CD4-positive, alpha-beta memory T cell (primary cell): Measurements from ENCODE around the gene RPS6KA5. TPM values are rescaled to one million over a fixed set of nuclear protein-coding genes. Genes with fewer than 3 reads are reported as not detected.

Source experiments
- CTCF ChIA-PET: fragments of 350-600 bp; sonication (Branson Sonifier 250); formaldehyde crosslinking; loops from one replicate; lab custom pipeline; 2021; ENCODE audit warnings: inconsistent platforms; ENCODE audit not compliant: partially characterized antibody; lab: Charles Lee
- POLR2A ChIA-PET: fragments of 350-600 bp; sonication (Branson Sonifier 250); formaldehyde crosslinking; loops from one replicate; lab custom pipeline; 2021; ENCODE audit not compliant: partially characterized antibody; lab: Charles Lee
- DNase-seq, 5 donors: peaks; one replicate each; pipeline versions ENCODE4 v3.0.0 to v3.0.0-alpha.2; 2020 to 2022; ENCODE audit warnings: mixed read lengths in 1 of 5
- H3K27ac ChIP-seq: one replicate; pipeline ENCODE4 v1.7.0; 2013; ENCODE audit warnings: low read depth, low read length
- H3K27me3 ChIP-seq: 2 replicates; pipeline ENCODE4 v1.7.0; 2013; ENCODE audit warnings: mild to moderate bottlenecking, low read length, moderate library complexity; ENCODE audit not compliant: insufficient read depth
- H3K36me3 ChIP-seq: 2 replicates; pipeline ENCODE4 v1.7.0; 2013; ENCODE audit warnings: mild to moderate bottlenecking, low read length, moderate library complexity; ENCODE audit not compliant: insufficient read depth
- H3K4me1 ChIP-seq: 2 replicates; pipeline ENCODE4 v1.7.0; 2013; ENCODE audit warnings: mild to moderate bottlenecking, low read length, moderate library complexity; ENCODE audit not compliant: insufficient read depth
- H3K4me3 ChIP-seq, 2 donors: one replicate each; pipeline ENCODE4 v1.7.0; 2013; ENCODE audit warnings: low read length in 2 of 2, mild to moderate bottlenecking in 1 of 2
- H3K9me3 ChIP-seq, 2 donors: one replicate each; pipeline ENCODE4 v1.7.0; 2013; ENCODE audit warnings: low read length in 2 of 2, control low read depth in 1 of 2; ENCODE audit not compliant: control insufficient read depth in 1 of 2
- H3K27ac Mint-ChIP-seq, 7 donors: one replicate each; pipeline ENCODE4 v1.8.0; 2020 to 2021; ENCODE audit warnings: mixed read lengths in 7 of 7, mild to moderate bottlenecking in 6 of 7, inconsistent platforms in 3 of 7, moderate library complexity in 3 of 7
- H3K27me3 Mint-ChIP-seq, 2 donors: one replicate each; pipeline ENCODE4 v1.8.0; 2020 to 2021; ENCODE audit warnings: mixed read lengths in 2 of 2
- H3K36me3 Mint-ChIP-seq, 2 donors: one replicate each; pipeline ENCODE4 v1.8.0; 2020 to 2021; ENCODE audit warnings: mixed read lengths in 2 of 2, inconsistent platforms in 1 of 2, mild to moderate bottlenecking in 1 of 2
- H3K4me1 Mint-ChIP-seq, 4 donors: one replicate each; pipeline ENCODE4 v1.8.0; 2020 to 2021; ENCODE audit warnings: mixed read lengths in 4 of 4, mild to moderate bottlenecking in 1 of 4
- H3K4me3 Mint-ChIP-seq, 8 donors: one replicate each; pipeline ENCODE4 v1.8.0; 2020 to 2021; ENCODE audit warnings: mixed read lengths in 8 of 8, mild to moderate bottlenecking in 7 of 8, moderate library complexity in 6 of 8, inconsistent platforms in 3 of 8
- H3K9me3 Mint-ChIP-seq, 8 donors: one replicate each; pipeline ENCODE4 v1.8.0; 2020 to 2021; ENCODE audit warnings: mixed read lengths in 8 of 8, mild to moderate bottlenecking in 5 of 8, inconsistent platforms in 3 of 8, moderate library complexity in 1 of 8
- intact Hi-C: fragments of 100-400 bp; cut with micrococcal nuclease; formaldehyde crosslinking; loops from one replicate; pipeline ENCODE4 v1.15.1; 2023
- polyA plus RNA-seq, 2 donors: library from polyadenylated mRNA; unstranded; fragments of 300-500 nt; fragmentation: Illumina TruSeq; gene quantifications; one replicate each; pipeline ENCODE4 v1.2.3, GENCODE V29; 2021
- total RNA-seq, 2 experiments: library from RNA; stranded (reverse); gene quantifications; one replicate each; pipeline ENCODE4 v1.2.3, GENCODE V29; 2021

Gene RPS6KA5
- total and polyA plus RNA-seq, 4 experiments from 2014 or later = 28.8 to 44.7 (median 36.3) TPM

DNA sequence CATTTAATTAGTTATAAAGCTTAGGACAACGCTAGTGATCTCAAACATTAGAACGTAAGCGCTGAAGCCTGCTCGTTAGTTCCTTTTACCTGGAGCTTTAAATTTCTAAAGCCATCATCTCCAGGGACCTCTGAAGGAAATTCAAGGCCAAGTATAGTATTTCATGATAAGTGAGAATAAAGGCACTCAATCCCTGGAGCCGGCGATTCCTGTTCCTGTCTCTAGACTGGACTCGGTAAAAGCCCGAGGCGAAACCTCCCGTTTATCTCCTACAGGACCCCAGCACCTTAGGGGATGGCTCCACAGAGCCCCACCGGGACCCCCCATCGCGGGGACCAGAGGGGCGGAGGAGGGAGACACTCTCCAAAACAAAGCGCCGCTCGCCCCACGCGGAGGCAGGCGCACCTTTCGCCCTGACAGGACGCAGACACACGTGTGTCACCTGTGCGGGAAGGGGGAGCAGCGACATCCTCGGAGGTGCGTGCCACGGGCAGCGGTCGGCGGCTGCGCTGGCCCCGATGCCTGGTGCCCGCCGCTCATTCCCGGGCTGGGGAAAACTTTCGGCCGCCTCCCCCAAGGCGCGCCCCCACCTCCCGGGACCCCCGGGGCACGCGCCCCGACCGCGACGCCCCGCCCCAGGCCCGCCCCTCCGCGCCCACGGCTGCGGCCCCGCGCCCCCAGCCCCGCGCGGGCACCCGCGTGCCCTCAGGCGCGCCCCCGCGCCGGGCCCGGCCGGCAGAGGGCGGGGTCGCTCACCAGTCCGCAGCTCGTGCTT, 678 bp downstream of the RPS6KA5 start:
- intact Hi-C loops = loop anchor here (1.0 to 5.0 kb wide), 11 partner anchors 19 to 662 kb away; partner anchors contain the start of genes CALM1 and DGLUCY
- no peaks in the 10 kb centered on the region for H3K9me3 ChIP-seq
- Mint-ChIP-seq H3K9me3 (no peaks in the 10 kb centered on the region), H3K27me3 (no peaks in the 10 kb centered on the region), H3K36me3 (peaks cover 0 to 4% of the 10 kb centered on the region in 2 donors), H3K4me1 (peaks cover 42 to 72% (median 57%) of the 10 kb centered on the region in 4 donors), H3K4me3 (peak overlapping the region; percentile 87 to 90 (median 88)), H3K27ac (peak overlapping the region; percentile 73 to 90 (median 80))
- no peaks in the 10 kb centered on the region for H3K36me3 ChIP-seq
- peak; percentile 59 to 79 (median 69) for DNase-seq
- peak overlapping the region; percentile 63 for H3K27ac ChIP-seq
- POLR2A ChIA-PET = interaction anchor here (0.7 to 5.6 kb wide), 31 partner anchors 9 to 256 kb away, joined by 3 to 70 read pairs (median 5); partner anchors contain the start of gene GPR68
- H3K27me3 ChIP-seq = no peaks in the 10 kb centered on the region
- CTCF ChIA-PET = interaction anchor here (0.6 to 6.7 kb wide), 22 partner anchors 8 to 356 kb away, joined by 3 to 74 read pairs (median 6); partner anchors contain the start of gene DGLUCY
- H3K4me1 ChIP-seq = peaks cover 60% of the 10 kb centered on the region
- H3K4me3 ChIP-seq = peak overlapping the region; percentile 17 to 78

DNA sequence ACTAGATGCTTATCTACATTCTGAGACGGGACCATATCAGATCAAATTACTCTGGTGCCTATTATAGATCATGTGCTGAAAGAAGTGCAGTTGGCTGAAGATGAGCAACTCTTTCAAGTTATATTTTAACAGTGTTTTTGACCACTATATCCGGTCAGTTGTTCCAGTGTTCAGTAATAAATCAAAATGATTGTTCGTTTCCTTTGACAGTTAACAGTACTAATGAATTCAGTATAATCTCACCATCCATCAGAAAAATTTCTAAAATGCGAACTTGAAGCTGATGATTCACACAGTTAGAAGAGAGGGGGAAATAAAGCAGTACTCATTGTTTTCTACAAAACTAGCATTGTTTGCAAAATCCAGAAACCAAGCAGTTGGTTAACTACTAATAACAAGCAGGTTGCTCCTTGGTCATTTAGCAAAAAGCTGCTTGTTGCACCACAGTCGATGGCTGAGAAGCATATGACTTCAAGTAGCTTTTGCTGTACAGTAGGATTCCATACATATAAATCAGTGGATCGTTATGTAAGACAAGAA, 2.3 kb downstream of the RPS6KA5 start:
- Mint-ChIP-seq H3K4me1 (peaks cover 38 to 66% (median 53%) of the 10 kb centered on the region in 4 donors), H3K27me3 (no peaks in the 10 kb centered on the region), H3K36me3 (peaks cover 0 to 4% of the 10 kb centered on the region in 2 donors), H3K9me3 (no peaks in the 10 kb centered on the region), H3K4me3 (peak overlapping the region in 7 of 8 donors; percentile 36 to 85 (median 72)), H3K27ac (peak overlapping the region in 4 of 7 donors; percentile 7 to 74 (median 38))
- POLR2A ChIA-PET = interaction anchor here (1.2 to 5.6 kb wide), 5 partner anchors 8 to 69 kb away, joined by 3 to 70 read pairs (median 4); no protein-coding TSS in a partner anchor
- intact Hi-C loops = loop anchor here (5.0 kb wide), 1 partner anchor 156 kb away; no protein-coding TSS in a partner anchor
- Histone ChIP-seq H3K36me3 (no peaks in the 10 kb centered on the region), H3K27ac (no peak overlapping the region), H3K4me1 (peaks cover 49% of the 10 kb centered on the region), H3K27me3 (no peaks in the 10 kb centered on the region), H3K9me3 (no peaks in the 10 kb centered on the region), H3K4me3 (no peak overlapping the region)
- DNase-seq = no peak
- CTCF ChIA-PET = interaction anchor here (1.1 to 6.7 kb wide), 8 partner anchors 20 to 155 kb away, joined by 3 to 74 read pairs (median 10); partner anchors contain the start of gene DGLUCY

DNA sequence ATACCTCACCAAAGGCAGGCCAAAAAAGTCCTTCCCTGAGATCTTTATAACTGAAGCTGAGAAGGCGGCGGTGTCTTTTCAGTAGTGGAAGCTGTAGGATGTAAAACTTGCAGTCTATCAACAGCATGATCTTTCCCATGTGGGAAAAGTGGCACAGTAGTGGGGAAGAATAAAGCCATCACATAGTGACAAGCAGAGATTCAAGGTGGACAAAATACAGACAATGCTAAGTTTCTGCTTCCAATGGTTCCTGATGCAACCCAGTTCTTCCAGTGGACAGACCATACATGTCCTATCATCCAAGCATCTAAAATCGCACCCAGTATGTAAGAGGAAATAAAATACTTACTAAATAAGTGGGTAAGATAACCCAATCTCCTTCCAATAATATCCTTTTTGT, 4.1 kb downstream of the RPS6KA5 start:
- Mint-ChIP-seq H3K36me3 (peaks cover 0 to 4% of the 10 kb centered on the region in 2 donors), H3K4me1 (peaks cover 41 to 64% (median 53%) of the 10 kb centered on the region in 4 donors), H3K9me3 (no peaks in the 10 kb centered on the region), H3K27ac (peak overlapping the region in 3 of 7 donors; percentile 34 to 49 (median 46)), H3K4me3 (peak overlapping the region in 1 of 8 donors; percentile 1), H3K27me3 (no peaks in the 10 kb centered on the region)
- H3K9me3 ChIP-seq = no peaks in the 10 kb centered on the region
- ChIA-PET POLR2A (no interaction called here), CTCF (interaction anchor here (1.0 to 1.7 kb wide), 2 partner anchors 58 to 117 kb away, joined by 4 to 7 read pairs; partner anchors contain the start of gene DGLUCY)
- H3K27me3 ChIP-seq = no peaks in the 10 kb centered on the region
- H3K4me3 ChIP-seq = no peak overlapping the region
- no peak for DNase-seq
- H3K4me1 ChIP-seq = peaks cover 38% of the 10 kb centered on the region
- intact Hi-C loops = loop anchor here (5.0 kb wide), 1 partner anchor 154 kb away; no protein-coding TSS in a partner anchor
- H3K36me3 ChIP-seq = no peaks in the 10 kb centered on the region
- H3K27ac ChIP-seq = no peak overlapping the region

DNA sequence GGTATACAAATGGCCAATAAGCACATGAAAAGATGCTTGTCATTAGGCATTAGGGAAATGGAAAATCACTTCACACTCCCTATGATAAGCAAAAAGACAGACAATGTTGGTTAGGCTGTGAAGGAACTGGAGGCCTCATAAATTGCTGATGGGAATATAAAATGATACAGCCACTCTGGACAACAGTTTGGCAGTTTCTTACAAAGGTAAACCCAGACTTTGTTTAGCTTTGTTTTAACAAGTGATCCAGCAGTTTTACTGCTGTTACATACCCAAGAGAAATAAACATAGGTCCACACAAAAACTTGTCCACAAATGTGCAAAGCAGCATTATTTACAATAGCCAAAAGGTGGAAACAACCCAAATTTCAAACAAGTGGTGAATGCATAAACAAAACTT, 5.4 kb downstream of the RPS6KA5 start:
- intact Hi-C loops = loop anchor here (5.0 kb wide), 1 partner anchor 153 kb away; no protein-coding TSS in a partner anchor
- CTCF ChIA-PET = interaction anchor here (1.7 kb wide), 2 partner anchors 59 to 152 kb away, joined by 4 to 7 read pairs; partner anchors contain the start of gene DGLUCY
- Mint-ChIP-seq H3K4me1 (peaks cover 41 to 64% (median 53%) of the 10 kb centered on the region in 4 donors), H3K9me3 (no peaks in the 10 kb centered on the region), H3K27ac (peak overlapping the region in 5 of 7 donors; percentile 13 to 86 (median 49)), H3K27me3 (no peaks in the 10 kb centered on the region), H3K36me3 (peaks cover 0 to 4% of the 10 kb centered on the region in 2 donors), H3K4me3 (no peak overlapping the region)
- Histone ChIP-seq H3K27me3 (no peaks in the 10 kb centered on the region), H3K27ac (no peak overlapping the region), H3K36me3 (no peaks in the 10 kb centered on the region), H3K9me3 (no peaks in the 10 kb centered on the region), H3K4me3 (no peak overlapping the region), H3K4me1 (peaks cover 34% of the 10 kb centered on the region)
- POLR2A ChIA-PET = interaction anchor here (0.6 kb wide), 1 partner anchor 38 kb away, joined by 3 read pairs; no protein-coding TSS in a partner anchor
- no peak for DNase-seq

DNA sequence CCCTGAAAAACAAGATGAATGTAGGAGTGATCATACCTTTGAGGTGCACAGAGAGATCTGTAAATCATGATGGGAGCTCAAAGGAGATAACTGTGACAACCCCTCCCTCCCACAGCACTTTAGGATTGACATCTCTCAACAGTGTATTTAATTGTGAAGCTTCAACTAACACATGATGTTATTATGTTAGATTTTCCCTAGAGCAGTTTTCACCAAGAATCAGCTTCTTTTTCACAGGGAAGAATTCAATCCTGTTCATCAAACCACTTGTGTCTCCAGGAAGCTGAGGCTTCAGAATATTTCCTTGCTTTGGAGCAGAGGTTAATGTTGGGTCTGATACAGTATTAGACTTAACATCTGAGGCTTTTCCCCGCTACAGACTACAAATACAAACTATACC, 11.8 kb downstream of the RPS6KA5 start:
- ChIA-PET CTCF (interaction anchor here (0.9 to 1.2 kb wide), 4 partner anchors 10 to 129 kb away, joined by 3 to 7 read pairs (median 4); no protein-coding TSS in a partner anchor), POLR2A (interaction anchor here (1.0 to 2.0 kb wide), 2 partner anchors 10 to 12 kb away, joined by 3 to 12 read pairs; partner anchors contain the start of gene RPS6KA5)
- no peaks in the 10 kb centered on the region for H3K36me3 Mint-ChIP-seq
- intact Hi-C loops = no loop called here
- Histone ChIP-seq H3K27ac (no peak overlapping the region), H3K9me3 (no peaks in the 10 kb centered on the region), H3K27me3 (no peaks in the 10 kb centered on the region), H3K36me3 (no peaks in the 10 kb centered on the region), H3K4me1 (peaks cover 40% of the 10 kb centered on the region), H3K4me3 (no peak overlapping the region)
- H3K4me3 Mint-ChIP-seq = peak overlapping the region in 2 of 8 donors; percentile 30 to 35
- no peaks in the 10 kb centered on the region for H3K27me3 Mint-ChIP-seq
- peaks cover 32 to 44% (median 39%) of the 10 kb centered on the region in 4 donors for H3K4me1 Mint-ChIP-seq
- peak overlapping the region in 3 of 7 donors; percentile 15 to 52 (median 17) for H3K27ac Mint-ChIP-seq
- H3K9me3 Mint-ChIP-seq = peaks cover 0 to 3% (median 0%) of the 10 kb centered on the region in 8 donors
- no peak for DNase-seq

DNA sequence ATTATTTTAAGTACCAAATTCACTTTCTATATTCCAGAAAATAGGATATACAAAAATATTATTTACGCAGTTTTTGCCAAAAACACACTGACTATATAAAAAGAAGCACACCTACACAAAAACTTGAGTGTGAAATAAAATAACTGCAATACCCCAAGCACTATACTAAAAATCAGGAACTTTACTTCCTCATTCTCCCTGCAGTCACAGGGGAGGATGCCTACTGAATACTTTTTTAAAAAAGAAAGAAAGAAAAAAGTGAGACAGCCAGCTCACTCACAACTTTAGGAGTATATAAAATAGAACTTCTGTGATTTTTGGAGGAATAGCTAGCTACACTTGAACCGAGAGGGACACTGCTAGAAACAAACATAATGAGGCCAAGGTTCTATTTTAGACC, 12.2 kb downstream of the RPS6KA5 start:
- H3K27ac Mint-ChIP-seq = peak overlapping the region in 1 of 7 donors; percentile 17
- H3K4me1 Mint-ChIP-seq = peaks cover 34 to 46% (median 38%) of the 10 kb centered on the region in 4 donors
- H3K36me3 ChIP-seq = no peaks in the 10 kb centered on the region
- H3K27ac ChIP-seq = no peak overlapping the region
- H3K27me3 ChIP-seq = no peaks in the 10 kb centered on the region
- no peaks in the 10 kb centered on the region for H3K9me3 ChIP-seq
- H3K4me3 Mint-ChIP-seq = peak overlapping the region in 1 of 8 donors; percentile 30
- CTCF ChIA-PET = interaction anchor here (0.7 to 1.2 kb wide), 5 partner anchors 11 to 129 kb away, joined by 3 to 7 read pairs (median 3); no protein-coding TSS in a partner anchor
- H3K4me1 ChIP-seq = peaks cover 39% of the 10 kb centered on the region
- H3K9me3 Mint-ChIP-seq = peaks cover 0 to 3% (median 0%) of the 10 kb centered on the region in 8 donors
- no peak overlapping the region for H3K4me3 ChIP-seq
- no peak for DNase-seq
- intact Hi-C loops = no loop called here
- POLR2A ChIA-PET = interaction anchor here (0.9 to 2.0 kb wide), 3 partner anchors 11 to 14 kb away, joined by 3 to 12 read pairs (median 3); partner anchors contain the start of gene RPS6KA5
- H3K36me3 Mint-ChIP-seq = no peaks in the 10 kb centered on the region
- H3K27me3 Mint-ChIP-seq = no peaks in the 10 kb centered on the region
